GM19395 (cell line): ENCODE measurements around the gene RB1.

Experiments used
- ATAC-seq: cut with Tn5 transposase; IDR thresholded peaks from one replicate; pipeline ENCODE4 v1.9.1; 2021; ENCODE audit warnings: mild to moderate bottlenecking, moderate library complexity; ENCODE audit not compliant: unreplicated experiment

RB1 gene

DNA sequence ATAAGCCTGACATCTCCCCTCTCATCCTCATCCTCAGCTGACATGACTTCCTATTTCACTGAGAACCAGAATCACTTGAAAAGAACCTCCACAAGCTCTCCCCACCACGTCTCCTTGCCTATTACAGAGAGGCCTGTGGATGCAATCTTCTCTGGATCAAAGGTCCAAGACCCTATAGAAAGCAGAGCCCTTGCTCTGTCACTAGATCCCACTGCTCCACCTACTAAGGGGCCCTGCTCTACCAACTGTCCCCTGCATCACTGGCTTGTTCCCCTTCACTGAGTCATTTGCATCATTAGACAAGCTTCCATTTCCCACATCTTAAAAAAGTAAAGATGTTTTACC, 188.5 kb downstream of the RB1 start:
- ATAC-seq, result peak; percentile 67

DNA sequence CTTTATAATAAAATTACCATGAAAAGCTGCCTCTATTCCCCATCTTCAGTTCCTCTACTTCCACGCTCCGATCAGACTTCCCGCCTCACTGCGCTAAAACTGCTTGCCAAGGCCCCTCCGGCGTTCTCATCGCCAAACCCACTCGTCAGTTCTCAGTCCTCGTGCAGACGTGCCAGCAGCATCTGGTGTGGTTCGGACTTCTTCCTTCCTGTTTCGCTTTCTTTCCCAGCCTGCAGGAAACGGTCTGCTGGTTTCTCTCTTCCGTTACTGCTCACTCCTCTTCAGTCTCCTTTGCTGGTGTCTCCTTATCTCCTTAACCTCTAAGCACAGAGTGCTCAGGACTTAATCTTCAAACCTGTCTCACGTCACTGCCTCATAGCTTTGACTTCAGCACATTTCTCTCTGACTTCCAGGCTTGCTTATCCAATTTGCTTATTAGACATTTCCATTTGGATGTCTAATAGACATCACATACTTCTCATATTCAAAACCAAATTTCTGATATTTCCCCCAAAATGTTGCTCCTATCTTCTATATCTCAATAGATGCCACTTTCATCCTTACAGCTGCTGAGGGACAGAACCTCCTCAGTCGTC, 189.0 kb downstream of the RB1 start:
- peak; percentile 80 for ATAC-seq

DNA sequence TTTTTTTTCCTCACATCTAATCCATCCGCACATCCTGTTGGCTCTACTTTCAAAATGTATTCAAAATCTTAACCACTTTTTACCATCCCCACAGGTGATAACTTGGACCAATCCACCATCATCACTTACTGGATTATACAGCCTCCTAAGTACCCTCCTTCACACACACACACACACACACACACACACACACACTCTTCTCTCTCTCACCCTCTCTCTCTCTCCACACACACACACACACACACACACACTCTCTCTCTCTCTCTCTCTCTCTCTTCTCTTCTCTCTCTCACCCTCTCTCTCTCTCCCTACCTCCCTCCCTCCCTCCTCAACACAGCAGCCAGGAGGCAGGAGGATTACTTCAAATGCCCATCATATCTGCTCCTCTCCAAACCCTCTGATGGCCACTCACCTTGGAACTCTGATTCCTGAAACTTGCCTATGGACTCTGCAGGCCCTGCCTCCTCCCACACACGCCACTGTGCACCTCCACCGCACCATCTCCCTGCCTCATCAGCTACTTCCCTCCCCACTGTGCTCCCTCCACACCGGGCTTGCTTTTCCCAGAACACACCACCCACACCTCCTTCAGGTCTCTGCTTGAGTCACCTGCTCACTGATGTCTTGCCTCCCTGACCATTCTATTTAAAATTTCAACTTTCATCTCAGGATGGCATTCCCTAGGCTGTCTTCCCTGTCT, 189.7 kb downstream of the RB1 start:
- no peak for ATAC-seq

DNA sequence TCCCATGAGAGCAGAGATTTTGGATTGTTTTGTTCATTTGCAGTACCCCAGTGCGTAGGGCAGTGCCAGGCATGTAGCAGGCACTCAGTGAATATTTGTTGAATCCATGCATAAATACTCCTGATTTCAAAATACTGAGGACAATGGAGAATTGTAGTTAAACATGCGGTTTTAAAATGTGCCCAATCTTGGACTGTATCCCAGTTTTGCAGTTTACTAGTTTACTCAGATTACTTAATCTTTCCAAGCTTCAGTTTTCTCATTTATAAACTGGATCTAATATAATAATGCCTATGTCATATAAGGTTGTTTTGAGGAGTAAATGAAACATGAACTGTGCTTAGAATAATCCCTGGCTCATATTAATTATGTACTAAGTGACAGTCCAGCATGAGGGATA, 190.3 kb downstream of the RB1 start:
- no peak for ATAC-seq

DNA sequence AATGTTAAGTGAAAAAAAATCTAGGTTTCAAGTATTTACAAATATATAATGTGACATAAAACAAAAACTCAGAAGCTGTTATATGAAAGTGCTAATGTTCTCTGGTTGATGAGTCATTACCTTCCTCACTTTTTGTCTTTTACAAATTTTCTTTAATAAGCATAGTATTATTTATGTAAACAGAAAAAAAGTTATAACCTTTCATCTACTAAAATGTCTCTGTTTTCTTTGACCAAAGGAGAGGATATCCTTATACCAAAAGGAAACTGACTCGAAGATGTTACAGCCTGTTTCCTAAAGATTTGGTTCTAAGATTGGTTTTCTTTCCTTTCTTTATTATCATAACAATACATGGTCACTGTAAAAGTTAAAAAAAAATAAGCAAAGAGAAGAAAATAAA, 191.3 kb downstream of the RB1 start:
- no peak for ATAC-seq

DNA sequence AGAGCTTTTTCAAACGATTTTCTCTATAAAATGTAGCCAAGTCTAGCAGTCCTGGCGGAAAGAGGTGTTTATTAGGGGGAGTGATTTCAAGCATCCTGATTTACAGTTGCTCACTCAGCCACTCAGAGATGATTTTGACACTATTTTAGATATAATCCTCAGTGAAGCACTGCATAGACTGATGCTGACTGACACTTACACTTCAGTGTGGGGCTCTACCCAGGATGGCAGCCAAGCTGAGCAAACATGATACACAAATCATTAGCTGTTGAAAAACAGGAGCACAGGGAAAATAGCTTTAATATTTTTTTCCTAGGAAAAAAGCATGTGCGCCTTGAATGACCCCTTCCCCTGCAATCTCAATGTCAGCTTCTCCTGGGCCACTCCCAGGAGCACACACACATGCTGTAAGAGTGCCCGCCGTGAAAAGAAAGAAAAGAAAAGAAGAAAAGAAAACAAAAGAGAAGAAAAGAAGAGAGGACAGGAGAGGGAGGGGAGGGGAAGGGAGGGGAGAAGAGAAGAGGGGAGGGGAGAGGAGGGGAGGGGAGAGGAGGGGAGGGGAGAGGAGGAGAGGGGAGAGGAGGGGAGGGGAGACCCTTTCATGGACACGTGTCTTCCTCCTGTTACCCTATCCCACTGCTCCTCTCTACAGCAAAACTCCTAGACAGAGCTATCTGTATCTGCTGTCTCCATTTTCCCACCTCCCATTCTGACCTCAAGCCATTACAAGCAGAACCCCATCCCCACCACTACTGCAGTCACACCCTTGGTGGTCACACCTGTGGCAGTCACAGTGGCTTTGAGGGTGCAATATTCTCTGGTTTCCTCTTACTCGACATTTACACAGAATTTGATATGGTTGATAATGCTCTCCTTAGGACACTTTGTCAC, 193.0 kb downstream of the RB1 start:
- no peak for ATAC-seq

DNA sequence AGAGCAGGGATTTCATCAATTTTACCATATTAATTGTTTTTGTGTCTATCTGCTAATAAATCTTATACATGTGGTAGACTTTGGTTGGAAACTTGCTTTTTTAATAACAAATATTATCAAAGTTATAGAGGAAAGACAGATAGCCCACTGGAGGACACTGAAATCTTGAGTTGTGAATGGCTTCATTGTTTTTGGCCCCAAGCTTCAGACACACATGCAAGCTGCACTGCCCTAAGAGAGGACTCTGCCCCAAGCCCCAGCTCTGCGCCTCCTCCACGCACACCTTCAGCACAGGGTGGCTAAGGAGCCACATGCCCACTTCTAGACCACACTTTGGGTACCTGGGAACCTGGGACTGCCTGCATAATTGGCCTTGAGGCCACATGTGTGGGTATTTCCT, 194.1 kb downstream of the RB1 start:
- ATAC-seq, result no peak

DNA sequence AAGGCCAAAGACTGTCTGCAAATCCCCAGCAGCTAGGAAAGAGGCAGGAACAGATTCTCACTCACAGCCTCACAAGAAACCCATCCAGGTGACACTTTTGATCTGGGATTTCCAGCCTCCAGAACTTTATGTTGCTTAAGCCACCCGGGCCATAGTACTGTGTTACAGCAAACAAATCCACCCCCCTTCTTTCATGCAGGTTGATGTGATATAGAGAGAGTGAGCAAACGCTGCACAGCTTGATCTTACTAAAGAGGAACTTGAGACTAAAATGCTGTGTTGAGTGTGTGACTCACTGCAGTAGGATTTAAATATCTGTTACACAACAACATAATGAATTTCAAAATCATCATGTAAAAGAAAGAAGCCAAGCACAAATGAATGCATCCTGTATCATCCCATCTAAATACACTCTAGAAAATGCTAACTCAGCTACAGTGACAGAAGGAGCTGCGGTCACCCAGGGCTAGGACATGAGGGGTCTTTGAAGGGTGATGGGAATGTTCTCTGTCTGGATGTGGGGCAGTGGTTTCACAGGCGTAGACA, 197.2 kb downstream of the RB1 start:
- ATAC-seq, result peak; percentile 46

DNA sequence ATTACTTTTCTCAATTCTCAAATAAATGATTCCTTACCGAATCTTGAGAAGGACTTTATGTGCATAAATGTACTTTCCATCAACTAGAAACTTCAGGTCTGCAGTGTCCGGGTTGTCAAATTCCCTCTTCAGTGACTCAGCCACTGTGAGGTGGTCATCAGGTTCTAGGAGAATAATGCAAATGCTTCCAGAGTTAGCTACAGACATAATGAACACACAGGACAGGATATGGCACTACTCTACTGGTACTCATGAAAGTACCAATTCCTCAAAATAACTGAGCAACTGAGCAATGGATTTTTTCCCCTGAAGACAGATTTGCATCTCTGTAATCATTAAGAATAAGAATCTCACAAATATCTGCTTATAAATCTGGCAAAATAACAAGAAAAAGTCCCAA, 198.2 kb downstream of the RB1 start:
- peak; percentile 32 for ATAC-seq

DNA sequence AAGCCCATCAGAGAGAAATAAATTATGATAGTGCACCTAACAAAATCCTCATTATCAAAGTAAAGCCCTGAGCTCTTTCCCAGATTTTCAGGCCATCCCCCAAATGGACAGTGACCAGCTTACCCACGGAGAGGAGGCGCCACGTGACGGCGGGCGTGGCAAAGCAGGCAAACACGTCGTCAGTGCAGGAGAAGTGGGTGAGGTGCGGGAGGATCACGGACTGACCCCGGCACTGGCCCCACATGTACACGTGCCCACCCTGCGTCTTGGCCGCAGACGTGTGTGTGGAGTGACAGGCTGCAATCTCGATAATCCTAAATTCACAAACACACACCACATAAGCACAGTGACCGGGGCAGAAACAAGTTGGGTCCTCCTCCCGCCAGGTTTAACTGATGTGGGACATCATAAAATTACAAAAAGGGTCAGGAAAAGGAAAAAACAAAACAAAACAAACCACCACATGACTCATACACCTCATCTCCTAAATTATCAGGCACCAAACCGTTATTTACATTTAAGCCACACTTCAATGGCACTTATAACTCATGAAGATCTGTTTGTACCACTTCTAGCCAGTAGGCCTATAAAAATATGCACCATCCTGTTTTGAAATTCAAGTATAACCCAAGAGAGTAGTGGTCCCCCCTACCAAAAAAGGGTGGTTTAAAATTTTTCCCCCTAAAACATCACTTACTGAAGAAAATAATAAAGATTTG, 199.2 kb downstream of the RB1 start:
- no peak for ATAC-seq

DNA sequence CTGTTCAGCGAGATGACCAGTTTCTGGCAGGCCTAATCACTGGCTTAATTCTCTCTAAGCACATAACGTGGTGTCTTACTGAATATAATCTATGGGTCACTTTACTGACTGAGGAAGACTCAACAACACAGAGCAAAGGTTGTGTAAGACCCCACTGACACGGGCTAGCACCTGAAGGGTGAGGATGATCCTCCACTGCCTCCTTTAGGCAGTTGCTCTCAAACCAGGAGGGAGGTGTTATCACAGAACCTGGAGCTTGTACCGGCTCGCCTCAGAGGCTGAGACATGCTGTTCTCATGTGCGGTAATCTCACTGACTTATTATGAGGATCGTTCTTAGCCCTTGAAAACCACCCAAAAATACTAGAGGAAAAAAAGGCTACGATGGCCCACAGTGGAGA, 201.1 kb downstream of the RB1 start:
- no peak for ATAC-seq

DNA sequence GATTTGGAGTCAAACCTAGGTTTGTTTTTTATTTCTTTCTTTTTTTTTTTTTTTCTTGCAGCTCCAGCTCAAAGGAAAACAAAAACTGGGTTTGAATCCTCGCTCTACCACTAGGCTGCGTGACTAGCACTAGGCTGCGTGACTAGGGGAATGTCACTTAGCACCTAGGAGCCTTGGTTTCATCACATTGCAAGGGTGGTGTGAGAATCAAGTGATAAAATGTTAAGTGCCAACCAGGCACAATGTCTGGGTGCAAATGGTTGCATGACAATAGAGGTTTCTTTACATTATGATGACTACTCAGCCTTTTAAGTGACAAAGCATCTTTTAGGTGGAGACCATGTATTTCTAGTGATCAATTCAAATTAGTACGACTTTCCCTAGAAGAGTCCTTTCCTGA, 201.5 kb downstream of the RB1 start:
- ATAC-seq, result no peak

DNA sequence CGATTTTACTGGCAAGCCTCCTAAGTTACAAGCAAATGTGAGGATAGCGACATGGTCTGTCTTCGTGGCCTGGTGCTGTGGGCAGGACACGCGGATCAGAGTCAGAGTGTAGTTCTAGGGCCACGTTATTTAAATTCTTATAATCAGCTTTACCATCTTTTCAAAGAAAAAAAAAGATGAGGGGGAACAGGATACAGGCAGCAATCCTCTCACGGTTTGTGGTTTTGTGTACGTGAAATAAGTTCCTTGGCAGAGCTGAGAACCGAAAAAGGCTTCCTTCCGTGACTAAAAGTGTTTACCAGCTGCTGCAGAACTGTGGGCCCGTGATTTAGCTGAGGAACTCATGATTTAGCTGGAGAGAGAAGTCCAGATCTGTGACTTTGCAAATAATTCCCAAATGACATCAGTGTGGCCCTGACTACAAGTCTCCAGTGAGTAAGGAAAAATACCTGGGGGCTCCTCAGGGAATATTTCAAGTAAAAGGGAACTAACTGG, 202.1 kb downstream of the RB1 start:
- ATAC-seq, result peak; percentile 82

DNA sequence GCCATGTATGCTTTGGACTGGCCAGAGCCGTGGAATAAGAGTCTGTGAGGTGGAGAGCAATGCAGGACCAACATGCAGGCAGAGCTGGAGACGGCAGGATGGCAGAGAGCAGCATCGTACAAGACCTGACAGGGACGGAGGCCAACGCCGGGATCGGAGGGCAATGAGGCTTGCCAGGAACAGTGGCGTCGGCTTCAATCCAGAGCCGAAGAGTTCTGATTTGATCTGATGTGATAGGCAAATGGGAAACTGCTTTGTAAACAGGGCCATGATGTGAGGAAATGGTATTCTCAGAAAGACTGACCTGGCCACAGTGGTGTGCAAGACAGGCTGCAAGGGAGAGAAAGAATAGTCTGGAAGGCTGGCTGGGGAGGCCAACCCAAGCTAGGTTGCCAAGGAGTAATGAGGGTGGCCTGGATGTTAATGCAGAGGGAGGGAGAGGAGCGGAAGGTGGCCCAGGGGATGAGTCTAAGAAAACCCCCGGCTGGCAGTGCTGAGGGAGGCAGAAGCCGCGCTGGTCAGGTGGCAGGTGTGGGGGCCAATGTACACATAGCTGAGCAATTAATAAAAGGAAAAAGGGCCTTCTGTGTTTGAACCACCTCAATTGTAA, 202.6 kb downstream of the RB1 start:
- ATAC-seq, result peak; percentile 30

DNA sequence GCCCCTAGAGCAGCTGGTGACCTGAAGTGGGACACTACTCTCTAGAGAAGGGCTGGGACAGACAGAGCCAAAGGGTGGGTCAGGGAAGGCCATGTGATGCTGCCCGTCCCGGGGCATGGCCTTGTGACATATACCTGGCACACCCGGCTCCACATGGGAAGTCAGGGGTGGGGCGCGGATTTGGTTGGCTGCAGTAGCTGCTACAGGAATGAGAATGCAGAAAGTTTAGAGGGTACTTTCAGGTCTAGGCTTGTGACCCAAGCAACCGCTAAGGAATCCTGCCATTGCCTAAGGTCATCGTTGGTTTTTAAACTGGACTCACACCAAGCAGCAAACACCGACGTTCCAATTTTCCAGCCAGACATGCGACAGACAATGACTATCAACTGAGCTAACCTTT, 203.5 kb downstream of the RB1 start:
- ATAC-seq, result no peak

DNA sequence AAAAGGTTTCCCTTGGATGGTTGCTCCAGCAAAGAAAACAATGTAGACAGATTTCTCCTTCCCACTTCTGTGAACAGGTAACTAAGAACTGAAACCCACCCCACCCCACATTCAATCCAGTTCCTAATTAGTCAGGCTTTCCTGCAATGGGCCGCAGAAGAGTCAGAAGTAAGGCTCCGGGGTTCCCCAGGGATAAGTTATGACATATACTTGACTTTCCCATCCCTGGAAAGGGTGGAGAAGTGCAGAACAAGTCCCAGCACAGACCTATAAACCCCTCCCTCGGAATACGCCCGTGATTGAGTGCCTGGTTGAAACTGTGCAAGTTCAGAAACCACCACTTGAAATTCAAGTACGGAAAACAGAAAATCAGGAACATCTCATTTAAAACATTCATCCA, 204.5 kb downstream of the RB1 start:
- no peak for ATAC-seq

DNA sequence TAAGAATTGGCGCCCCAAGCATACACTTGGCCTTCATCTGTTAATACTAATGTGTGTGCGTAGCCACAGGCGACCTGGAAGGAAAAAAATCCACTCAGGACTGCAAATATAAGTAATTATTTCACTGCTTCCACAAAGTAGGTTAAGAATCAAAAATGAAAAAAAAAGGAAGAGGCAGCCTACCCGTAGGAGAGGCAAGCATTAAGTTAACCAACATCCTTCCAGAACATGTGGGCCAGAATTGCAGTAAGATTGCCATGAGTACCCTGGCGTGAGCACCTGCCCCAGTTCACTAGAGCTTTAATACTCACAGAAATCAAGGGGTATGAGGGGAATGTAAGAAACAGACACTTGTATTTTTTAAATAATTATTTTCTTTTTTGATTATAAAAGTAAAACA, 207.1 kb downstream of the RB1 start:
- no peak for ATAC-seq

DNA sequence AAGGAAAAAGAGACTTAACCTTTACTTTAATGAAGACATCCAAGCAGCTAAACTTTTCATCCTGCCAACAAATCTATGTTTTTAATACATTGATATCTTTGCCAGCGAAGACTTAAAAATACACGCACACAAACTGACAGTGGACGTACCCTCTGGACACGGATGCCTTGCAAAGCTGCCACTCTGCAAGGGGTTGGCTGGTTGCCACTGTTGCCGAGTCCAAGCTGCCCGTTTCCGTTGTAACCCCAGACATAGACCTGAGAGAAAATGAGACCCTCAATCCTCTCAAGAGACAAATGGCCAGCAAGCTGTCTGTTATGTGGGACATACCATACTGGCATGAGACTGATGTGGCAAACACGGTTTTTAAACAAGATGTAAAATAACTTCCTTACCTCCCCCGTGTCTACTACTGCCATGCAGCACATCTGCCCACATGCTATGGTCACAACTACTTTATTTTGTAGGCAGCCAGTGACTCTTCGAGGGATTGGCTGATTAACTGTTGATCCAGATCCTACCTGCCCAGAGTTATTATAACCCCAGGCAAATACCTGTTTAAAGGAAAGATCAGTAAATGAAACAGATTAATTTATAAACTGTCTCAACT, 208.2 kb downstream of the RB1 start:
- ATAC-seq, result no peak

DNA sequence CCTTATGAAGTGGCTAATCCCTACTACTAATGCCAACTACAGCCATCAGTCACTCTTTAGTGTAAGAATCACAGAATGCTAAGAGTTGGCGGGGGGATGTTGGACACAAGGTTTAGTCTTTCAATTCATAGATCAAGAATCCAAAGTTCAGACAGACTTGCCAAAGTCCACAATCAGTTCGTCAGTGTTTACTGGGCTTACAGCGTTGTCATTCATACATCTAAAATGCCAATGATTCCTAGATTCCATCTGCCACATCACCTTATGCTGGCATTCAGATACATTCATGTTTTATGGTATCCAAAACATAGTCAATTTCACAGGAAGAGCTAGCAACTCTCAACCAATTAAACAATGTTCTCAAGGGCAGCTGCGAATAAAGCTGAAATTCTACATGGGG, 211.2 kb downstream of the RB1 start:
- ATAC-seq, result no peak

DNA sequence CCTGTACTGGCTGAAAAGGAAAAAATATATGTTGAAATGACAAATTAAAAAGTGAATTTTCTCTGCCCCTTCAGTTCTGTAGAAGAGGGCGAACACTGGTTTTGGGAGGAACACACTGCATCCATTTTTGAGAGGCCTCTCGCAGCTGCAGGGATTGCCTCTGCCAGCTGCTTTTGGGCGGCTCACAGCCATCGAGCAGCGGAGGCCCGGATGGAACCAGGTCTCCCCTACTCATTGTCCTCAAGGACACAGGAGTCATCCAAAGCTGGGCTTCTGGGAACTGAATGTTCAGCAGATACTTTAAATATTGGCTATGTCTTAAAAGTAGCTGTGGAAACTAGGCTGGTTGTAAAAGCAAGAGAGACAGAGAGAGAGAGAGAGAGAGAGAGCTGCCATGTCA, 212.2 kb downstream of the RB1 start:
- no peak for ATAC-seq
